GM10266 (cell line): ENCODE results near the gene NPHP4.
A peak's percentile ranks its signal among the peaks of the same experiment; 100 is the strongest.

Experiments
- DNase-seq: peaks from one replicate; pipeline ENCODE4 v3.0.0; 2012; ENCODE audit errors: extremely low spot score
- TF ChIP-seq, protein P1 (sequence below): IDR thresholded peaks from 2 replicates; pipeline ENCODE4 v1.5.1; 2012; ENCODE audit warnings: mild to moderate bottlenecking, low read depth; ENCODE audit not compliant: control insufficient read depth, insufficient read depth; ENCODE audit errors: missing control alignments

Gene NPHP4

GRCh38 chr1:5992026-5992813, at the start of gene NPHP4:
TSS of gene NPHP4 (minus strand) at chr1:5992425. CDS start at chr1:5986289, 6,136 bp downstream.
- DNase-seq = peak; percentile 100
- TF ChIP-seq, protein P1, sequence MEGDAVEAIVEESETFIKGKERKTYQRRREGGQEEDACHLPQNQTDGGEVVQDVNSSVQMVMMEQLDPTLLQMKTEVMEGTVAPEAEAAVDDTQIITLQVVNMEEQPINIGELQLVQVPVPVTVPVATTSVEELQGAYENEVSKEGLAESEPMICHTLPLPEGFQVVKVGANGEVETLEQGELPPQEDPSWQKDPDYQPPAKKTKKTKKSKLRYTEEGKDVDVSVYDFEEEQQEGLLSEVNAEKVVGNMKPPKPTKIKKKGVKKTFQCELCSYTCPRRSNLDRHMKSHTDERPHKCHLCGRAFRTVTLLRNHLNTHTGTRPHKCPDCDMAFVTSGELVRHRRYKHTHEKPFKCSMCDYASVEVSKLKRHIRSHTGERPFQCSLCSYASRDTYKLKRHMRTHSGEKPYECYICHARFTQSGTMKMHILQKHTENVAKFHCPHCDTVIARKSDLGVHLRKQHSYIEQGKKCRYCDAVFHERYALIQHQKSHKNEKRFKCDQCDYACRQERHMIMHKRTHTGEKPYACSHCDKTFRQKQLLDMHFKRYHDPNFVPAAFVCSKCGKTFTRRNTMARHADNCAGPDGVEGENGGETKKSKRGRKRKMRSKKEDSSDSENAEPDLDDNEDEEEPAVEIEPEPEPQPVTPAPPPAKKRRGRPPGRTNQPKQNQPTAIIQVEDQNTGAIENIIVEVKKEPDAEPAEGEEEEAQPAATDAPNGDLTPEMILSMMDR = peak; percentile 15

DNA sequence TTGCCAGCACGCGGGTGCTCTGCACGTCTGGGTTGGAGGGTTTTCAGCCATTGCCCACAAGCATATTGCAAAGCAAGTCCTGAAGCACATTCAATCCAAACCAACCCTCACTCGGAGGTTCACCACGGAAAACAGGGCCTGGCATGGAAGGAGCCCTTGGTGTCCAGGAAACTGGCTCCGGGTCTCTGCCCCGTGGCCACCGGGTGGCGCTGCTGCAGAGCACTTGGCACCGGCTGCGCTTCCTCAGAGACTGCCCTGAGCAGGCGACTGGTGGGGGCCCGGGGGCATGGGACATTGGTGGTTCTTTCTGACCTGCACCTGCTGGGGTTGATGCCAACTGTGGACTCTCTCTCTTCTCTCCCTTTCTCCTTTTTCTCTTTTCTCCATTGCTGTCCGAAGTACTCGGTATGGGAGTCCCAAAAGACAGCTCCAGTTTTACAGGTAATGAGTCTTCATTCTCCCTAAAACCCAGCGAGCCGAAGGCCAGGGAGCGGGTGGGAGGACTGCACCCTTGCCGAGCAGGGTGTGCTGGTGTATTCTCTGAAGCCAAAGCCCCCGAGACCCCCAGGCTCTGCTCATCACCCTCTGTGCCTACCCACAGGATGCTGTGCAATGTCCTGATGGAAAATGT, 49.3 kb upstream of the NPHP4 start:
- DNase-seq = no peak
- TF ChIP-seq, protein P1 = peak; percentile 39

DNA sequence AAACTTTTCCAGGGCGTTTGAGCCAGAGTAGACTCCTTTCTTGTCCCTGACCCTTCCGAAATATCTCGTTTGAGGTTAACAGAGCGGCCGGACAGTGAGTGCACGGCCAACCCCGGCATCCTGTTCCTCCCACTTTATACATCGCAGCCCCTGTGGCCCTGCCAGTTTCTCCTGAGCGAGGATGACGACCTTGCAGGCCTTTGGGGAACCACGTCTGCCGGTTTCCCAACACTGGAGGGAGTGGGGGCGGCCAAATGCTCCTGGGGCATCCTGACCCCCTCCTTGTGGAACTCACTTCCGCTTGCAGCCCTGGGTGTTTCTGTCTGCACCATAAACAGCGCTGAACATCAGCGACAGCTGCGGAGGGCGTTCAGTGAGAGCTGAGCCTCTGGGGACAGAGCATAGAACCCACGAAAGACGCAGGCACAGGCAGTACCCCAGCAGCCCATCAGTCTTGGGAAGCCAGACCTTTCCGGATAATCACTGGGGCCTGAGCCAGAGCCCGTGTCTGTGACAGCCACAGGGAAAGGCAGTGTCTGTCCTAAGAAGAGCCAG, 48.7 kb upstream of the NPHP4 start:
- TF ChIP-seq, protein P1 = no peak
- no peak for DNase-seq

- TF ChIP-seq, protein P1 = no peak
- DNase-seq = no peak
Observed at GRCh38 chr1:6040444-6040843, 48.2 kb upstream of the NPHP4 start.

GRCh38 chr1:6039031-6039430, 46.8 kb upstream of the NPHP4 start:
- TF ChIP-seq, protein P1 = no peak
- DNase-seq = no peak

GRCh38 chr1:6038603-6039002, 46.4 kb upstream of the NPHP4 start:
- DNase-seq = no peak
- TF ChIP-seq, protein P1 = no peak

- TF ChIP-seq, protein P1 = no peak
- DNase-seq = peak; percentile 63
Observed at GRCh38 chr1:6037338-6037762, 45.1 kb upstream of the NPHP4 start.
